ENCODE results near the gene LBHD2.

Gene LBHD2

DNA sequence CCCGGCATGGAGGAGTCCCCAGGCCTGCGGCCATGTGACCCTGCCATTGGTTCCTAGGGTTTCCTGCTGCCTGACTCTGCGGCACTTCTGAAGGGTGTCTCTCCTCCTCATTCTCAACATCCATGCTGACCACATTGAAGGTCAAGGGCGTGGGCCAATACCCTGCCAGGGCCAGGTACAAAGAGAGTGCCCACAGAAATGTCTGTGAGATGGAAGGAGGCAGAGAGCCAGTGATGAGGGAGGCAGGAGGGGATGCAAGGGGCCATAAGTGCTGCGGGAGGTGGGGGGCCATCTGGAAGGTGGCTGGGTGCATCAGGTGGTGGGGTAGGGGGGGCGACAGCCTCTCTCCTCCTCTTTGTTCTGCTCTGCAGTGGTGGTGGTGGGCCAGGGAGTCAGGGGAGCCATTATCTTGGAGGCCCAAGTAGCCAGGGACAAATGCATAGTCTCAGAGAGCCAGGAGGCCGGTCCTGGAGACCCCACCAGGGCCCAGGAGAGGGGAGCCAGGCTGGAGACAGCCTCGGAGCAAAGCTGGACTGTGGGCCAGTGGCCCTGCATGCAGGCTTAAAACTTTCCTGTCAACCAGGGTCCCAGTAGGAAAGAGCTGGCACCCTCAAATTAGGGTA lies 13.6 kb upstream of the LBHD2 start:
- FAIRE-seq, result no peak

DNA sequence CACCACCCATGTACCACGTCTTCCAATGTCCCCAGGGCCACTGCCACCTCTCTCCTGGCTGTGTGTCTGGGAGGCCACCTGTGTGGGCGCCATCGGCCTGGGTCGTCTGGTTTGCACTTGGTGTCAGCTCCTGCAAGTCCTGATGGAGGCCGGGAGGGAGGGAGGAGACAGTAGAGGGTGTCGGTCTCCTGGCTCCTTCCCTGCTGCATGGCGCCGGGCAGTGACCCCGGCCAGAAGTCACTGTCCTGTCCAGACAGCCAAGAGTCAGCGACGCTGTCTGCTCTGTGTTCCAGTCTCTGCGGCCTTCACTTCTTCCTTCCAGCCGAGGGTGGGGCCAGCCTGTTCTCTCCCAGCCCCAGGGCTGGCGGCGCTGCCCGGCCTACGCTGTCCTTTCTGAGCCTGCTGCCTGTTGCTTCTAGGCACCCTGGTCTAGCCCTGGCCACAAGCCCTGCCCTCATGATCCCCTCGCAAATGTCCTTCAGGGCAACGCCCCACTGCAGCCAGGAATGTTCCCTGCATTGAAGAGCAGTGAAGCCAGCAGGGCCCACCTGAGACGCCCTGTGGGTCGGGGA lies 13.0 kb upstream of the LBHD2 start:
- no peak for FAIRE-seq

DNA sequence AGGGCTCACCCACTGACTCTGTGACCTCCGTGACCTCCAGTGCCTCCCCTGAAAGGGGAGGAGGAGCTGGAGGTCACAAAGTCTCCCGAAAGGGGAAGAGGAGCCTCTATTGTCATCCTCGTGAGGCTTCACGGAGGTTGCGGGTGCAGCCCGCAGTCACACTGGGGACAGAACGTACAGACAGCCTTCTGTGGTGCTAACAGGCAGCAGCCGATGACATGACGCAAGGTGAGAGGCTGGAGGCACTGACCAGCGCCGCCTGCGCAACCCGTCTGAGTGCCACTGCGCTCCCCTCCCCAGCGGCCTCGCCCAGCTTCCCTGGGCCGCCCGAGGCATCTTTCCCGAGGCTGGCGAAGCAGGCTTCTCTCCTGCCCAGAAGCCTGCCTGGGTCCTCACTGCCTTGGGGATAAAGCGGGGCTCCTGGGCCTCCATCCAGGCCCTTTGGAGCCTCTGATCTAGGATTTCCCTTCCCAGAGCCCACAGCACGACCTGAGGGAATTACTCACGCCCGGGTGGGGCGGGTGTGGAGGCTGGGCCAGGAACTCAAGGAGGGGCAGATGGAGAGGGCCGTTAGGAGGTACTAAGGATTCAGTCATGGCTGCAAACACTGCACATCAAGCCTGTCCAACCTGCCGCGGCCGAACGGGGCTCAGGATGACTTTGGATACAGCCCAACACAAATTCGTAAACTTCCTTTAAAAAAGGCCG lies 12.3 kb upstream of the LBHD2 start:
- no peak for FAIRE-seq

DNA sequence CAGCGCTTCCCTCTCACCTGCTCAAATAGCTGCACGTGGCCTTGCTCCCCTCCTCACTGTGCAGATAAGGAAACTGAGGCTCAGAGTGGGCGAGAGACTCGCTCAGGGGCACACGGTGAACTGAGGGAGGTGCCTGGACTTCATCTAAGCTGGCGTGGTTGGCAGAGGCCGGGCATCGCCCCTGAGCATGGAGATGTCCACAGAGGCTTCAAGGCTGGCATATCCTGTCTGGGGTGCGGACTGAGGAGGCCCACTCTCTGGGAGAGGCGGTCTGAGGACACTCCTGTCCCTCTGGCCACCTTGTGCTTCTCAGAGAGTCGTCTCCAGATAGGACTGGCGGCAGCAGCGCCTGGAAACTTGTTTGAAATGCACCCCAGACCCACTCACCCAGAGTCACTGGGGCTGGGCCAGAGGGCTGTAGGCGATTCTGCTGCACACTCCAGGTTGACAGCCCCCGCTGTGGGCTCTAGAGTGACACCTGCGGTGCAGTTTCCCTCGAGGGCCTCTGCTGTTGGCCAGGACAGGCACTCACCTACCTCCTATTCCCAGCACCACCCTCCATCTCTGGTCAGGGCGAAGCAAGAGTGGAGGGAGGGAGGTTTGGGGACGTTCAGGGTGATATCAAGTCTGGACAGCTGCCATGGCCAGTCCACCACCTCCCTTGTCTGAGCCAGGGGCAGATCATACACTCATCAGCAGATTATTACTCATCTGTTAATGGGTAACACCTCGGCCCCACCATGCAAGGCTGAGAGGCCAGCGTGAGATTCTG lies 11.2 kb upstream of the LBHD2 start:
- no peak for FAIRE-seq

DNA sequence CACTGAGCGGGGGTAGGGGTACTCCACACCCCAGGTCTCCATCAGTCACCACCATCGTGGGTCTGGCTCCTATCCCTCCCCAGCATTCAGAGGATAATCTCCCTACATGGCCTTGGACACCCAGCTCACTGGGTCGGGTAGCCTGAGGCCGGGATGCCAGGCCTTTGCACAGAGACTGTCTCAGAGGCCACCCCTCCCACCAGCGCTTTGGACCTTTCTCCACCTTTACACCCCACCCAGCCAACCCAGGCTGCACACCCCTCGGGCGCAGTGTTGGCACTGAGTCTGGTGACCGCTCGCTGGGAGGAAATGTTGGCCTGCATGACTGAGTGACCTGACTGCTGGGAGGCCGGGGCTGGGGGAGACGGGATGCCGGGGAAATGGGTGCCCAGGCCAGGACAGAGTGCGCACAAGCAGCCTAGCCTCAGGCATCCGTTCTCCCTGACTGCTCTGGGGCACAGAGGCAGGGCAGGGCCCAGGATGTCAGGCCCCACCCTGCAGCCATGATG lies 10.6 kb upstream of the LBHD2 start:
- FAIRE-seq, result no peak

DNA sequence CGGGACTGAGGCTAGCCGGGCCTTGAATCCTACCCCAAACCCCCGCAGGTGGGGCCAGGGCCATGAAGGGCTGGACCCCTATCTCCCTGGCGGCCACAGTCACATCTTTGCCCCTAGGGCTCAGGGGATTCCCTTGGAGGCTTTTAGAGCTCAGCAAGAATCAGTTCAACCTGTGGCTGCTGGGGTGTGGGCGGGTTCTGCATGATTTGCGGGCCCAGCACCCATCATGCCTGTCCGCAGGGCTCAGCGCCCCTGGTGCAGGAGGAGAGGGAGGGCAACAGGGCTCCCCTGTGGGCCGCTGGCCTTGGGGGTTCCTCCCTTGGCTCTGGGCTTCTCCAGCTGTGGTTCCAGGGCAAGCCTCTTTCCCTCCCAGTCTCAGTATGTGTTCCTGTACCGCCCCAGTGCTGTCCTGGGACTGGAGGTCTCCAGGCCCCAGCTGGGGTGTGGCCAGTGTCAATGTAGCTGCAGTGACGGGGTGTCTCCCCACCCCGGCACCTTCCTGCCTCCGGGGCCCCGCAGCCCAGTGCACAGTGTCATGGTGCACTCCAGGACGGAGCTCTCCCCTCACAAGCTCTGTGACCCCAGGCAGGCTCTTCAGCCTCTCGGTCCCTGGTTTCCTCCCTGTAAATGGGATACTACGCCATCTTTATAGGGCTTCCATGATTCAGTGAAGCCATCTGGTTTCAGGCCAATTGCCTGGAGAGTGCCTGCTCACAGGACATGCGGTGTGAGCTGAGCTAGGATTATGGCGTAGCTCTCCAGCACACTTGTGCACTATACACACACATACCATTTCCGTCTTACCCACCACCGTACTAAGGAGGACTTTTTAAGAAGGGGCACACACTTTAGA lies 9.9 kb upstream of the LBHD2 start:
- FAIRE-seq, result no peak

DNA sequence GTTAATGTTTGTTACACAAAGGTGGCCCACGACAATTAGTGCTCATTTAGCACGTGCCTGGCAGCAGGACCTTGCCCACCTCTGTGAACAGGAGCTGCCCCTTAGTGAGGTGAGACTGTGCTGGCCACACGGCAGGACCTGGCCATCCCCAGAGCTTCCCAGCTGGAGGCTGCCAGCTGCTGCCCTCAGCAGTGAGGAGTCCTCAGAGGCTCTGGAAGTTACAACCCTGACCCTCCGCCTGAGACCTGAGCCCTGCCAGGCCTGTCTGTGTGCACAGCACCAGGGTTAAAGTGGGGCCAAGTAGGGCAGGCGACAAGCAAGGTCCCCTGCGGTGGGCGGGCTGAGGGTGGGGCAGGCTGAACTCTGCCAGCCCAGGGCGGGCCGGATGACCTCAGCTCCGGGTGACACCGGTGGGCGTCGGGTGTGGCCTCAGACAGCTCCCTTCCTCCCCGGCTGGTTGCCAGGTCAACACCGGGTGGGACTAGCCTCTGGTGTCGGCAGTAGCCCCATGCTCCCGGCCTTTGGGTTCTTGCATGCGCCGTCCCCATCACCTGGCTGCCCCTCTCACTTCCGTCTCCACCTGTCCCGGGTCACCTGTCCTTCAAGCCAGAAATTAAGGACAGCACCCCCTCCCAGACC lies 9.2 kb upstream of the LBHD2 start:
- no peak for FAIRE-seq

DNA sequence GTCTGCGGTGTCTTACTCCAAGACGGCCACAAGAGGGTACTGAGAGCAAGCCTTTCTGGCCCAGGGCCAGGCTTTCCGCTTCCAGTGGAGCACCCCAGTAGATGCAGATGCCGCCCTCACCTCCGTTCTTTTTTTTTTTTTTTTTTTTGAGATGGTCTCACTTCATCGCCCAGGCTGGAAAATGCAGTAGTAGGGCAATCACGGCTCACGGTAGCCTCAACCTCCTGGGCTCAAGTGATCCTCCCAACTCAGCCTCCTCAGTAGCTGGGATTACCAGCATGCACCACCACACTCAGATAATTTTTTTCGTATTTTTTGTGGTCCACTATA lies 5.6 kb upstream of the LBHD2 start:
- peak; percentile 58 for FAIRE-seq

DNA sequence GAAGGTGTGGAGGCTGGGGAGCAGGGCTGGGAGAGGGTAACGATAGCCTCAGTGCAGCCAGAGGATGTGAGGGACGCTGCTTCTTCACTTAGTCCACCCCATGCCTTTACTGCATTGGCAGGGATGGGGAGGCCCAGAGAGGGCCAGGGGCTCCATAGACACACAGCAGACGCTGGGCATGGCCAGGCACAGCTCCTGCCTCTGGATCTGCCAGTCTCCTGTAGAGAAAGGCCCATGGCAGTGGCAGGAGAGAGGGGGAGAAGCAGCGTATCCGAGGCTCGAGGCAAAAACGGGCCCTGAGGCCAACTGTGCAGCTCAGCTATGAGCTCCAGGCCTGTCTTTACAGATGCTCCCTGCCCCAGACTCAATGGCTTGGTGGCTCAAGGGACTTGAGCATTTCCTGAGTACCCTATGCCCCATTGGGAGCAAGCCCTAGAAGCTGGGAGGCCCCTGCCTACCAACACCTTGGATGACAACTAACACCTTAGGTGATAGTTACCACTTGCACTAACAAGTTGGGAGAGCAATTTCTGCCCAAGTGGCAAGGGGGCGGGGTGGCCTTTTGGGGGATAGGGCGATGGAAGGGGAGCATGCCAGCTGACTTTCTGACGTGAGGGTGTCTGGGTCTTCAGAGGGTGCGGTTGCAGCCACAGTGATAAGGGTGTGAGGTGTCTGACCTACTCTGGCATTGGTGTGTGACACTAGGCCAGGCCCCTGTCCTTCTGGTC lies 5.0 kb upstream of the LBHD2 start:
- FAIRE-seq, result no peak

DNA sequence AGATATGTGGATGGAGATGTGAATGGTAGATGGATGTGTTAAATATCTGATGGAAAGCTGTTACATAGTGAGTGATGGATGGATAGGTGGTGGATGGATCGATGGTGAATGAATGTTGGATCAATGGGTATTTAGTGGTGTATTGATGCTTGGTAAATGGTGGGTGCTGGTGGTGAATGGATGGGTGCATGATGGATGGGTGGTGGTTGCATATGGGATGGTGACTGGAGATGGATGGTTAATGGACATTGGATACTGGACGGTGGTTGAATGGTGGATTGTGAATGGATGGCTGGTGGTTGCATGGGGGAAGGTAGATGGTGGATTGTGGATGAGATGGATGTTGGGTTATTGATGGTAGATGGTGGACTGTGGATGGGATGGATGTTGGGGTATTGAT lies 2.1 kb upstream of the LBHD2 start:
- FAIRE-seq, result no peak

DNA sequence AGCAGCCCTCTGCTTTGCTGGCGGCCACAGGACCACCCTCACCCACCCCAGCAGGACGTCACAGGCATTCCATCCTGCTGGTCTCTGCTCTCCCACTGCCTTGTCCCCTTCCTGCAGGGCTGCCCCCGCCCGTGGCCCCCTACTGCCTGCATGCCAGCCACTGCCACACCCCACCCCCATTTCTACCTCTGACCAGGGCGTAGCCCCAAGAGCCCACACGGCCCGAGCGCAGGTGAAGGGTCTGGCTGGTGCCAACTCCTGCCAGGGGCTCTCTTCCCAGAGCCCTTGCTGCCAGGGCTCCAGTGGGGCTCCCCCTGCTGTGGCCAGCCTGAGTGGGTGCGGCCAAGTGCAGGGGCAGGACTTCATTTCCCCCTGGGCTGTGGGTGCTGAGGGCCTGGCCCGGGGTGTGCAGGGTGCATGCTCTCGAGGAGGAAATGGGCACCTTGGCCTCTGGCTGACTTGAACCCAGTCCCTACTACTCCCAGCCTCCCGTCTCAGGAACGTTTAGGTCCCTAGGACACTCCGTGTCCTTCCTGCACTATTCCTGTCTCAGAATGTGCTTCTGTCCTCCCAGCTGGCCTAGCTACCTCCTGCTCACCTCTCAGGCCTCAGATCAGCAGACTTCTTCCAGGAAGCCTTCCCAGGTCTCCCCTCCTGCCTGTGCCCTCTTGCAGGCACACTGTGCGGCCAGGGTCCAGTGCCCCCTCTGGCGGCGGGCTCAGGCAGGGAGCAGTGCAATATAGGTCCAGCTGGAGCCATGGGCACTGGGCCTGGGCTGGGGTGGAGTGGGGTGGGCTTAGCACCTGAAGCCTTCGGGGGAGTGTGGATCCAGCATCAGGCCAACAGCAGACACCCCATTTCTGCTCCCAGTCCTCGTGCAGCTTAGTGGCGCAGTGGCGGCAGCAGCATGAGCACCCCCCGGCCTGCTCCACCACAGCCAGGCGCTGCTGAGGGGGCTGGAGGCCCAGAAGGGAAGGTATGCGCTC lies 1.4 kb downstream of the LBHD2 start:
- no peak for FAIRE-seq

DNA sequence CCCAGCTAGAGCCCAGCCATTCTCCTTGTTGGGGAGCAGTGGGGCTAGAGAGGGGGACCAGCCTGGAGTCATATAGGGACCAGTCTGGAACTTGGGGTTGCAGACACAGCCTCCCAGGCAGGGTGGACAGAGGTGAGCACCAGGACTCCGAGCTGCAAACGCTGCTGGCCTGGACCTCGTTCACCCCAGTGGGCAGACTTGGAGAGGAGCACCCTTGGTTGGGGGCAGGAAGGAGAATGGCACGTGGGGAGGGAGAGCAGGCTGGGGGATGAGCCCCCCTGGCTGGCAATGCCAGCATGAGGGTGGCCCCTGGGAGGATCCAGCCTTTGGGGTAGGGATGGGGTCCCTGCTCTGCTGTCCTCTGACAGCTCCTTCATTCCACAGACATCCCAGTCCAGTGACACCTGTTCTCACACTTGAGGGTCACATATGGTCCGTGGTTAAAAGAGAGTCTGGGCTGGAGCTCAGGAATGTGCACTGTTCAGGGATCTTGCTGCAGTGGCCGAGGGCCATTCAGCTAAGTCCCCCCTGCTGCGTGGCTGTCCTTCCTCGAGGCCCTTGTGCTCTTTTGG lies 2.8 kb downstream of the LBHD2 start:
- FAIRE-seq, result no peak

DNA sequence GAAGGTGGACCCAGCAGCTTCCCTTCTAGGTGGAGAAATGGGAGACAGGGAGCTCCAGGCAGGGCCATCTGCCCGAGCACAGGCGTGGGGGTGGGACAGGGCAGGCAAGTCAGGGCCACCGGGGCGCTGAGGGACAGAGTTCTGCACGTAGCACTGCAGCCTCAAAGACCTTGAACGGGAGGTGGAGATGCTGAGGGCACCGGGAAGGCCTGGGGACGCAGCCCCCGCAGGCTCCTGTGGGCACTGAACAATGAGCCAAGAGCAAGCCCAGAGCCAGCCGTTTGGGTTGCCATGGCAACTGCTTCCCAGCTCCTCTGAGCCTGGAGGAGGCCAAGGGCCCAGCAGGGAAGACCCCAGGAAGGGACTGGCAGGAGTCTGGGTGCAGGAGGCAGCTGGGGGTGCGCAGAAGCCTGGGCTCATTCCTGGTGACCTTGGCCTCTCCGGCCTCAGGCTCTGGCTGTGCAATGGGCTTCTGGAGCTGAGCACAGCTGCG lies 3.4 kb downstream of the LBHD2 start:
- FAIRE-seq, result no peak

DNA sequence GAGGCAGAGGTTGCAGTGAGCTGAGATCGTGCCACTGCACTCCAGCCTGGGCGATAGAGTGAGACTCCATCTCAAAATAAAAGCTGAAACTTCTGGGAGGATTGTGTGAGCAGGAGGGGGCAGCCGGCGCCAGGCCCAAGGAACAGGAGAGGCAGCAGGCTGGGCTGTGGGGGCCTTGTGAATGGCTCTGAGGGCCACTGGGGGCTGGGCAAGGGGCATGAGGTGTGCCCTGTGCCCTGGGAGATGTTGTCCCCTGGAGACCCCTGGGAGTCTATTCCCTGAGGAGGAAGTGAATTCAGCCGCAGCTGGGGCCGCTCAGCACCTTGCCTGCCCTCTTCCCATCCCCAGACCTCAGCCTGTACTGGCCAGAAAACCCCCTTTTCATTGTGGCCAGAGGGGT lies 4.9 kb downstream of the LBHD2 start:
- no peak for FAIRE-seq

DNA sequence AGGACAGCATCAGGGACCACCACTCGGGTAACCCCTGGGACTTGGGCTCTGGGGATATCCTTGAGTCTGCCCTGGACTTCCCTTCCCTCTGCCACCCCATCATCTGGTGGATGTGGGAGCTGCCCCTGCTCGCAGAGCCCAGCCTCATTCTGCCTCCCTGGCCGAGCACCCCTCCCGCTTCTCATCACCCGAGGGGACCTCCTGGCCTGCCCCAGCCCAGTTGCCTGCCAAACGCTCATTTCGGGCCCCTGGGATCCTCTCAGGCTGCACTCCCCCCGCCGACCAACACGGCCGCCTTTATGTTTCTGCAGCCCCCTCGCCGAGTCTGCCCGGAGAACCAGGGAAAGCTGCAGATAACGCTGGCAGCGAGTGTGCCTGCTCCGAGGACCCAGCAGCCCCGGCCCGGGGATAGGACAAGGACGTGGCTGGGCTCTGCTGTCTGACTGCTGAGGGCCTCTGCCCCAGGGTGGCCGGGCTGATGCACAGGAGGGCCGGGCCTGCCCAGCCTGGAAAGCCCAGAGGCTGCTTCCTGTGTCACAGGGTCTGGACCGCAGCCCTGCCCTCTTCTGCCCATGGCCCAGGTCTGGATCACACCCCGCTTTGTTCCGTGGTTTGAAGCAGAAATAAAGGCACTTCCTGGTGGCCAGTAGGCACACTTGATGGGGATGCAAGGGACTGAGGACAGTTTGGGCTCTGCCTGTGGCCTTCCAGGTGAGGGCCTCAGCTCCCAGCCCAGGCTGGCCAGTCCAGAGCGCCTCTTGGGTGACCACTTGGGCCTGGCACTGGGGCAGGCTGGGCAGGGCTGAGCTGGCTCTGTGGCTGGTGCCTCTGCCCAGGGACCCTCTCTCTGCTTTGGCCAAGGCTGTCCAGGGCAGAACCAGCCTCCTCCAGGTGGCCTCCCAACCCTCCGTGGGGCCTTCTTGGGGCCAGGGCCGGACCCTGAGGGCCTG lies 5.7 kb downstream of the LBHD2 start:
- FAIRE-seq, result no peak

DNA sequence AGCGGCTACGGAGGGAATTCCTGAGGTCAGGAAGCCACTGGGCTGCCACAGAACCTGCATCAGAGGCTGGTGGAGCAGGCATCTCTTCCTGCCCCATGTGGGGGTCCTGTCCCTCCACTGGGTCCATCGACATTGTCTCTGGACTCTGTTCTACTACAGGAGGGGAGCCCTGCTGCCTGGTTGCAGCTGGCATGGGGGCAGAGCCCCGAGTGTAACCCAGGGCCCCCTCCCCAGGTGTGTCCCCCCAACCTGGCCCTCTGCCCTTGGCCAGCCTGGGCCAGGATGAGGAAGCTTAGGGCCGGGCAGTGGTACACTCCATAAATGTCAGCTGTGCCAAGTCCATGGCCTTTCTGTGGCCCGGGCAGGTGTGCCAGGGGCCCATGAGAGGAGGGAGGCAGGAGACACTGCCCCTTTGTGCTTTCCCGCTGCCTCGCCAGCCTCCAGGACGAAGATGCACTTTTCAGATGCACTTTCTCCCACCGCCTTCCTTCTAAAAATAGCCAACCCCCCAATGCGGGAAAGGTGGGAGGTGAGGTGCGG lies 6.5 kb downstream of the LBHD2 start:
- no peak for FAIRE-seq

DNA sequence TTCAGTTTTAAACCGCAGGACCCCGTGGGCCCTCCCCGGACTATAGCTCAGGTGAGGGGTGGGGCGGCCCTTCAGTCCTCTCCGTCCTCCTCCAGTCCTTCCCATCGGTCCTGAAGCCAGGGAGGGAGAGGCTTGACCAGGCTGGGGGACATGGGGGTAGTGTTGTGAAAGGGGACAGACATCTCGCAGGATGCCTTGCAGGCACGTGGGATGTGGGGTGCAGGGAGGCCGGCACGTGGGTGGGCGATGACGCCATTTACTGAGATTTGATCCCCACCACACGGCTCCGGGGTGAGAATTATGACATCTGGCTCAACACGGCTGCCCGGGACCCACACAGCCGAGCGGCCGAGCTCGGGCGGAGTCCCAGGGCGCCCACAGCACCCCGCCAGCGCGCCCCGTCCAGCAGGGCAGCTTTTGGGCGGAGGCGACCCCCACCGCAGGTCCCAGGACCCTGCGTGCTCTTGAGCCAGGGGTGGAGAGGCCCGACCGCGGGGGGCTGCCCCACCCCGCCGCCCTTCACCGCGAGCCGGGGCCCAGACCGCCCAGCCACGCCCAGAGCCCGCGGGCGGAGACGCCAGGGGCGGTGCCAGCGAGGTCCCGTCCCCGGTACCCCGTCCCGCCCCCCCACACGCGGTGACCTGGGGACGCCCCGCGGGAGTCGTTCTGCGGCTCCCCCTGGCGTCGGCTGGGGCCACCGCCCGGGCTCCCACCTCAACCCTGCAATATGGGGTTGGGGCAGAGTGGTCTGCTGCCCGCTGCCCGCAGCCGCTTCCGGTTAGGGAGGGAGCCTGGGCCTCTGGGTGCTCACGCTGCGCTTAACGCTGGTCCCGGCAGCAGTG lies 7.3 kb downstream of the LBHD2 start:
- FAIRE-seq, result no peak

Data from G401.6 (cell line).